Smooth muscle cell (in vitro differentiated cells): ENCODE data around the gene CREB3L2. TPM values are rescaled to one million over a fixed set of nuclear protein-coding genes. Genes with fewer than 3 reads are reported as not detected.

Source experiments
- DNase-seq: peaks from one replicate; lab custom pipeline; 2025; ENCODE audit not compliant: unreplicated experiment; lab: John Stamatoyannopoulos, UW
- H2AFZ ChIP-seq: fragments of 200-600 bp; sonication (generic); 2 replicates; pipeline ENCODE4 v1.6.0; 2016; ENCODE audit warnings: antibody characterized with exemption, low read depth, mild to moderate bottlenecking
- H3F3A ChIP-seq: fragments of 200-600 bp; sonication (generic); 2 replicates; pipeline ENCODE4 v1.6.0; 2017; ENCODE audit warnings: antibody characterized with exemption, low read depth
- H3K27ac ChIP-seq: fragments of 200-600 bp; sonication (generic); 2 replicates; pipeline ENCODE4 v1.5.1; 2016; ENCODE audit warnings: low read depth, mild to moderate bottlenecking
- H3K27me3 ChIP-seq: fragments of 200-600 bp; sonication (generic); 2 replicates; pipeline ENCODE4 v1.6.1; 2016; ENCODE audit warnings: low read depth, mild to moderate bottlenecking
- H3K36me3 ChIP-seq: fragments of 200-600 bp; sonication (generic); 2 replicates; pipeline ENCODE4 v1.5.1; 2016; ENCODE audit warnings: low read depth
- H3K4me1 ChIP-seq: fragments of 200-600 bp; sonication (generic); 2 replicates; pipeline ENCODE4 v1.5.1; 2016; ENCODE audit warnings: low read depth
- H3K4me2 ChIP-seq: fragments of 200-600 bp; sonication (generic); 2 replicates; pipeline ENCODE4 v1.6.0; 2016; ENCODE audit warnings: mild to moderate bottlenecking
- H3K4me3 ChIP-seq: fragments of 200-600 bp; sonication (generic); 2 replicates; pipeline ENCODE4 v1.5.1; 2016; ENCODE audit warnings: mild to moderate bottlenecking
- H3K79me2 ChIP-seq: fragments of 200-600 bp; sonication (generic); 2 replicates; pipeline ENCODE4 v1.6.0; 2016; ENCODE audit warnings: low read depth, mild to moderate bottlenecking
- H3K9ac ChIP-seq: fragments of 200-600 bp; sonication (generic); 2 replicates; pipeline ENCODE4 v1.6.0; 2016; ENCODE audit warnings: low read depth
- H3K9me3 ChIP-seq: fragments of 200-600 bp; sonication (generic); replicated peaks from 2 replicates; pipeline ENCODE4 v1.5.1; 2016; ENCODE audit warnings: low read depth
- H4K20me1 ChIP-seq: fragments of 200-600 bp; sonication (generic); 2 replicates; pipeline ENCODE4 v1.6.0; 2016; ENCODE audit warnings: low read depth
- CTCF ChIP-seq: fragments of 200-600 bp; sonication (generic); IDR thresholded peaks from 2 replicates; pipeline ENCODE4 v1.5.1; 2017; ENCODE audit warnings: borderline replicate concordance, mild to moderate bottlenecking, antibody characterized with exemption; ENCODE audit not compliant: insufficient read depth, poor library complexity, severe bottlenecking
- WGBS: methylation state at CpG from one replicate; pipeline ENCODE4 v1.1.7; 2016; ENCODE audit warnings: low lambda C conversion rate; 5-methylcytosine and 5-hydroxymethylcytosine counted together
- polyA plus RNA-seq: library from polyadenylated mRNA; unstranded; fragments of >200 nt; fragmentation: Nextera tagmentation; extraction: Ambion mirVana; gene quantifications from 2 replicates; pipeline ENCODE4 v1.2.1, GENCODE V29; 2016
- total RNA-seq: library from RNA; depleted of rRNA; stranded (reverse); fragments of >200 nt; gene quantifications from 2 replicates; pipeline ENCODE4 v1.2.3, GENCODE V29; 2014

CREB3L2 gene
- total and polyA plus RNA-seq, 2 experiments from 2014 or later, result 27.4 to 69.1 TPM

- H3K9me3 ChIP-seq, result no peaks in the 10 kb centered on the region
- no peaks in the 10 kb centered on the region for H3K36me3 ChIP-seq
- no peak for DNase-seq
- H3K9ac ChIP-seq, result peak overlapping the region; percentile 87
- WGBS, result 51% methylated on average over 7 of the region's 7 CpGs
- peak overlapping the region; percentile 32 for H3K4me2 ChIP-seq
- H2AFZ ChIP-seq, result no peak overlapping the region
- no peaks in the 10 kb centered on the region for H3K79me2 ChIP-seq
- H3F3A ChIP-seq, result peaks cover 18% of the 10 kb centered on the region
- H3K27ac ChIP-seq, result peak overlapping the region; percentile 97
- H3K4me1 ChIP-seq, result peaks cover 33% of the 10 kb centered on the region
- TF ChIP-seq CTCF, result no peak
- no peaks in the 10 kb centered on the region for H3K27me3 ChIP-seq
- H3K4me3 ChIP-seq, result no peak overlapping the region
- H4K20me1 ChIP-seq, result no peaks in the 10 kb centered on the region
Measured at GRCh38 chr7:137873979-137874777, 127.7 kb downstream of the CREB3L2 start.

GRCh38 chr7:137873524-137873923 is 128.4 kb downstream of the CREB3L2 start:
- Histone ChIP-seq H3K4me1 (peaks cover 26% of the 10 kb centered on the region), H3K4me2 (peak overlapping the region; percentile 32), H3K9me3 (no peaks in the 10 kb centered on the region), H3K4me3 (no peak overlapping the region), H2AFZ (no peak overlapping the region), H3K36me3 (no peaks in the 10 kb centered on the region), H4K20me1 (no peaks in the 10 kb centered on the region), H3K79me2 (no peaks in the 10 kb centered on the region), H3F3A (peaks cover 18% of the 10 kb centered on the region), H3K27me3 (no peaks in the 10 kb centered on the region), H3K9ac (peak overlapping the region; percentile 87), H3K27ac (peak overlapping the region; percentile 97)
- DNase-seq, result no peak
- WGBS, result 56% methylated on average over 3 of the region's 3 CpGs
- TF ChIP-seq CTCF, result no peak

- H3K9ac ChIP-seq, result no peak overlapping the region
Measured at GRCh38 chr7:137871170-137871915, 130.5 kb downstream of the CREB3L2 start.

More at GRCh38 chr7:137871170-137871915, 130.5 kb downstream of the CREB3L2 start:
- Histone ChIP-seq H3K4me2 (no peak overlapping the region), H3K36me3 (peaks cover 13% of the 10 kb centered on the region), H3K4me1 (peaks cover 14% of the 10 kb centered on the region), H2AFZ (no peak overlapping the region), H3K79me2 (no peaks in the 10 kb centered on the region), H3K27ac (peak overlapping the region; percentile 74), H3K27me3 (no peaks in the 10 kb centered on the region), H3K9me3 (no peaks in the 10 kb centered on the region), H3F3A (peaks cover 13% of the 10 kb centered on the region), H3K4me3 (no peak overlapping the region), H4K20me1 (no peaks in the 10 kb centered on the region)
- TF ChIP-seq CTCF, result no peak
- WGBS, result 95% methylated on average over 7 of the region's 7 CpGs
- DNase-seq, result no peak
